Measurements from ENCODE around the gene SELENOM. TPM values are rescaled to one million over a fixed set of nuclear protein-coding genes. Genes with fewer than 3 reads are reported as not detected.

The SELENOM gene
- total and polyA plus RNA-seq, 2 donors (not counting 1 experiment from before 2014, with no cell fraction given) = 23.6 to 43.3 TPM

DNA sequence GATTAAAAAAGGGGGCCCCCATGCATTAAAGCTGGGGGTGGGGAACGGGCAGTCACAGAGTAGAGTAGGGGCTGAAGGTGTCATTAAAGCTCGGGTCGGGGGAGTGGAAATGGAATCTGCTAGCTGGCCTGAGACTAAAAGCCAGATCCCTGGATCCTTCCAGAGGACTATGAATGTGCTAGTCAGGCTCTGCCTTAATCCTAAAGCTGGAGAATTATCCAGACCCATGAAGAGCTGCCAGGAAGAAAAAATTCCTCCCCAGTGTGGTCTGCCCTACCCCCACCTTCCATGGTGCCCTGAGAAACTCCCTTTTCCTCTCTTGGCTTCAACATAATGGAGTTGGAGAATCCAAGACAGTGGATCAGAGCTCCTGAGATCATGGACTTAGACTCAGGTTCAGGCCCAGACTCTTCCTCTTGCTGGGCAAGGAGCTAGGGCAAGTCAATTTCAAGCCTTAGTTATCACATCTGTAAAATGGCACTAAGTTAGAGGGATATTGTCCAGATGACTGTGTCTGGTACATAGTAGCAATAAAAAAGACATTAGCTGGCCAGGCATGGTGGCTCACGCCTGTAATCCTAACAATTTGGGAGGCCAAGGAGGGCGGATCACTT lies 50.3 kb downstream of the SELENOM start:
- intact Hi-C loops (cut with micrococcal nuclease) = no loop called here

More for the DNA sequence above, 50.3 kb downstream of the SELENOM start:
- Histone ChIP-seq H2AFZ (ENCODE audit: insufficient read depth, low read depth, low read length, poor library complexity, severe bottlenecking) (no peak overlapping the region), H3K9ac (ENCODE audit: low read length) (no peak overlapping the region), H3K36me3 (replicated peaks in 1 of 2; ENCODE audit: control extremely low read depth in 1 of 2, control insufficient read depth in 1 of 2, extremely low read depth in 1 of 2, insufficient read depth in 2 of 2, low read length in 1 of 2) (no peaks in the 10 kb centered on the region), H3K27me3 (replicated peaks in 1 of 4; ENCODE audit: control extremely low read depth in 1 of 4, control insufficient read depth in 3 of 4, insufficient read depth in 4 of 4, low read length in 3 of 4) (peaks cover 0 to 2% (median 0%) of the 10 kb centered on the region in 4 experiments), H3K9me3 (ENCODE audit: control extremely low read depth in 1 of 3, control insufficient read depth in 2 of 3, insufficient read depth in 1 of 3, low read length in 2 of 3) (no peaks in the 10 kb centered on the region), H3K4me2 (replicated peaks; ENCODE audit: low read depth, low read length, poor library complexity, severe bottlenecking) (no peak overlapping the region), H3K4me3 (ENCODE audit: control extremely low read depth in 1 of 5, extremely low read depth in 1 of 5, insufficient read depth in 1 of 5, low read depth in 2 of 5, low read length in 4 of 5) (no peak overlapping the region), H4K20me1 (ENCODE audit: control insufficient read depth, insufficient read depth, low read length, poor library complexity, severe bottlenecking) (no peaks in the 10 kb centered on the region), H3K79me2 (ENCODE audit: control insufficient read depth, insufficient read depth, low read length) (no peaks in the 10 kb centered on the region), H3K4me1 (ENCODE audit: control insufficient read depth in 2 of 2, insufficient read depth in 2 of 2, low read length in 2 of 2) (no peaks in the 10 kb centered on the region), H3K27ac (ENCODE audit: low read length in 2 of 2) (no peak overlapping the region)
- no peaks in the 10 kb centered on the region for H3K4me1 Mint-ChIP-seq
- H3K9me3 Mint-ChIP-seq (ENCODE audit: insufficient read depth) = no peaks in the 10 kb centered on the region
- ChIA-PET POLR2A (no interaction called here), CTCF (interaction anchor here (0.7 kb wide), 1 partner anchor 137 kb away, joined by 4 read pairs; no protein-coding TSS in a partner anchor)
- H3K27me3 Mint-ChIP-seq = no peaks in the 10 kb centered on the region
- no peak overlapping the region for H3K4me3 Mint-ChIP-seq
- DNase-seq (no peak), ATAC-seq (ENCODE audit: low read depth) (no peak)
- no peak overlapping the region for H3K27ac Mint-ChIP-seq
- 96% methylated on average over 4 of the region's 5 CpGs for WGBS (ENCODE audit: insufficient coverage)
- TF ChIP-seq EZH2 (IDR thresholded peaks at IDR 0.05; ENCODE audit: borderline replicate concordance, insufficient read depth, low read depth, low read length, poor library complexity, severe bottlenecking) (no peak), CTCF (IDR thresholded peaks at IDR 0.05) (no peak)
